Sigmoid colon (tissue), 7 donors: ENCODE data around the gene RTBDN. TPM values are rescaled to one million over a fixed set of nuclear protein-coding genes. Genes with fewer than 3 reads are reported as not detected.

Experiments used
- DNase-seq: peaks from one replicate; pipeline ENCODE4 v3.0.0-alpha.2; 2019
- H3K27ac ChIP-seq, 4 donors: fragments of 200-600 bp; sonication (generic); one replicate each; pipeline ENCODE4 v1.5.1; 2016 to 2019; ENCODE audit warnings: mild to moderate bottlenecking in 1 of 4
- H3K27me3 ChIP-seq, 3 donors: fragments of 200-600 bp; sonication (generic); one replicate each; pipeline ENCODE4 v1.5.1; 2019; ENCODE audit warnings: mild to moderate bottlenecking in 1 of 3
- H3K36me3 ChIP-seq, 4 donors: fragments of 200-600 bp; sonication (generic); one replicate each; pipeline ENCODE4 v1.5.1; 2016 to 2019
- H3K4me1 ChIP-seq, 4 donors: fragments of 200-600 bp; sonication (generic); one replicate each; pipeline ENCODE4 v1.5.1; 2017 to 2019
- H3K4me3 ChIP-seq, 4 donors: fragments of 200-600 bp; sonication (generic); one replicate each; pipeline ENCODE4 v1.5.1; 2017 to 2019; ENCODE audit warnings: mild to moderate bottlenecking in 2 of 4, moderate library complexity in 1 of 4
- H3K9me3 ChIP-seq, 4 donors: fragments of 200-600 bp in 3 of 4; sonication (generic) in 3 of 4; one replicate each; pipeline versions ENCODE4 v1.5.1 to v1.6.1; 2013 to 2019
- EP300 ChIP-seq, 4 donors: sonication (generic); formaldehyde crosslinking; IDR thresholded peaks; one replicate each; pipeline ENCODE4 v1.6.1; 2017; ENCODE audit warnings: antibody characterized with exemption in 4 of 4
- POLR2A ChIP-seq, 2 donors: fragments of 450-650 bp; IDR thresholded peaks; one replicate each; pipeline ENCODE4 v1.6.1; 2016; ENCODE audit warnings: antibody characterized with exemption in 2 of 2, mild to moderate bottlenecking in 2 of 2, moderate library complexity in 2 of 2
- POLR2AphosphoS5 ChIP-seq, 4 donors: sonication (generic); formaldehyde crosslinking; IDR thresholded peaks; one replicate each; pipeline ENCODE4 v1.6.1; 2017; ENCODE audit warnings: antibody characterized with exemption in 4 of 4
- WGBS, 2 donors: extraction: QIAGEN DNeasy Blood & Tissue Kit; methylation state at CpG; one replicate each; pipeline ENCODE4 v1.1.7; 2013; 5-methylcytosine and 5-hydroxymethylcytosine counted together
- intact Hi-C: fragments of 100-400 bp; cut with DNase I; formaldehyde crosslinking; loops from one replicate; pipeline ENCODE4 v1.15.1; 2023
- polyA plus RNA-seq, 3 donors: library from polyadenylated mRNA; stranded (reverse); fragments of 200-250 nt; gene quantifications; one replicate each; pipeline ENCODE4 v1.2.3, GENCODE V29; 2013
- total RNA-seq, 4 donors: library from RNA; depleted of rRNA; stranded (reverse); fragments of >200 nt; gene quantifications; one replicate each; pipeline ENCODE4 v1.1.0, GENCODE V29; 2016
- TF ChIP-seq, protein P1 (sequence below), 4 experiments: fragments of 450-650 bp in 3 of 4; fragments of 200-600 bp in 1 of 4; IDR thresholded peaks; one replicate each; pipeline ENCODE4 v1.5.1; 2016 to 2019; ENCODE audit warnings: antibody characterized with exemption in 4 of 4, mild to moderate bottlenecking in 3 of 4, moderate library complexity in 2 of 4
- donor health status: healthy with polysubstance abuse.
- donor health status: Bipolar disorder and iron deficiency.
- donor health status: healthy.

The RTBDN gene
- total and polyA plus RNA-seq, 7 donors = 0.82 to 1.8 (median 0.83) TPM; not detected in 4

GRCh38 chr19:12843999-12844732 lies 9.8 kb upstream of the RTBDN start:
- H3K9me3 ChIP-seq = no peaks in the 10 kb centered on the region
- peaks cover 0 to 24% (median 16%) of the 10 kb centered on the region in 4 donors for H3K4me1 ChIP-seq
- intact Hi-C loops = no loop called here
- 67 to 83% methylated on average over 3 of the region's 3 CpGs for WGBS, 2 donors
- no peak overlapping the region for H3K4me3 ChIP-seq
- no peaks in the 10 kb centered on the region for H3K36me3 ChIP-seq
- peaks cover 29 to 68% (median 48%) of the 10 kb centered on the region in 3 donors for H3K27me3 ChIP-seq
- no peak overlapping the region for H3K27ac ChIP-seq
- no peak for DNase-seq
- TF ChIP-seq POLR2A (IDR thresholded peaks at IDR 0.05) = no peak
- TF ChIP-seq POLR2AphosphoS5 (IDR thresholded peaks at IDR 0.05) = no peak
- TF ChIP-seq, protein P1, sequence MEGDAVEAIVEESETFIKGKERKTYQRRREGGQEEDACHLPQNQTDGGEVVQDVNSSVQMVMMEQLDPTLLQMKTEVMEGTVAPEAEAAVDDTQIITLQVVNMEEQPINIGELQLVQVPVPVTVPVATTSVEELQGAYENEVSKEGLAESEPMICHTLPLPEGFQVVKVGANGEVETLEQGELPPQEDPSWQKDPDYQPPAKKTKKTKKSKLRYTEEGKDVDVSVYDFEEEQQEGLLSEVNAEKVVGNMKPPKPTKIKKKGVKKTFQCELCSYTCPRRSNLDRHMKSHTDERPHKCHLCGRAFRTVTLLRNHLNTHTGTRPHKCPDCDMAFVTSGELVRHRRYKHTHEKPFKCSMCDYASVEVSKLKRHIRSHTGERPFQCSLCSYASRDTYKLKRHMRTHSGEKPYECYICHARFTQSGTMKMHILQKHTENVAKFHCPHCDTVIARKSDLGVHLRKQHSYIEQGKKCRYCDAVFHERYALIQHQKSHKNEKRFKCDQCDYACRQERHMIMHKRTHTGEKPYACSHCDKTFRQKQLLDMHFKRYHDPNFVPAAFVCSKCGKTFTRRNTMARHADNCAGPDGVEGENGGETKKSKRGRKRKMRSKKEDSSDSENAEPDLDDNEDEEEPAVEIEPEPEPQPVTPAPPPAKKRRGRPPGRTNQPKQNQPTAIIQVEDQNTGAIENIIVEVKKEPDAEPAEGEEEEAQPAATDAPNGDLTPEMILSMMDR (IDR thresholded peaks at IDR 0.05) = no peak
- no peak for TF ChIP-seq EP300 (IDR thresholded peaks at IDR 0.05)

GRCh38 chr19:12843328-12843727 lies 8.9 kb upstream of the RTBDN start:
- Histone ChIP-seq H3K36me3 (no peaks in the 10 kb centered on the region), H3K4me3 (no peak overlapping the region), H3K4me1 (peaks cover 0 to 31% (median 23%) of the 10 kb centered on the region in 4 donors), H3K9me3 (no peaks in the 10 kb centered on the region), H3K27me3 (peaks cover 38 to 76% (median 57%) of the 10 kb centered on the region in 3 donors), H3K27ac (no peak overlapping the region)
- DNase-seq = no peak
- intact Hi-C loops = no loop called here
- TF ChIP-seq, protein P1 (IDR thresholded peaks at IDR 0.05) = no peak
- TF ChIP-seq POLR2A (IDR thresholded peaks at IDR 0.05) = no peak
- no peak for TF ChIP-seq EP300 (IDR thresholded peaks at IDR 0.05)
- no peak for TF ChIP-seq POLR2AphosphoS5 (IDR thresholded peaks at IDR 0.05)
- 80 to 89% methylated on average over 11 of the region's 11 CpGs for whole genome bisulfite sequencing, 2 donors

DNA sequence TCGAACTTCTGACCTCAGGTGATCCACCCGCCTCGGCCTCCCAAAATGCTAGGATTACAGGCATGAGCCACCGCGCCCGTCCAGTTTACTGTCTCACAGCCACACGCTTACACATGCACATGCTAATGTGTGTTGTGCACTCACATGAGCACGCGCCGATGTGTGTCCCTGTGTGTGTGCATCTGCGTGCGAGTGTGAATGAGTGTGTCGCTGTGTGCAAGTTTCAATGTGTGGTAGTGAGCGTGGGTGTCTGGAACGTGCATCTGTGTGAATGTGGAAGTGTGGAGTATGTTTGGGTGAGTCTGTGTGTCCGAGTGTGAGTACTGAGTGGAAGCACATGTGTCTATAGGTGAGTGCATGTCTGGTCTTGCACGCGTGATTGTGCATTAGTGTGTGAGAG lies 8.1 kb upstream of the RTBDN start:
- H3K27ac ChIP-seq = no peak overlapping the region
- no peaks in the 10 kb centered on the region for H3K9me3 ChIP-seq
- peaks cover 0 to 28% (median 22%) of the 10 kb centered on the region in 4 donors for H3K4me1 ChIP-seq
- no peak for TF ChIP-seq POLR2AphosphoS5 (IDR thresholded peaks at IDR 0.05)
- TF ChIP-seq POLR2A (IDR thresholded peaks at IDR 0.05) = no peak
- TF ChIP-seq EP300 (IDR thresholded peaks at IDR 0.05) = no peak
- TF ChIP-seq, protein P1 (IDR thresholded peaks at IDR 0.05) = no peak
- peaks cover 46 to 85% (median 65%) of the 10 kb centered on the region in 3 donors for H3K27me3 ChIP-seq
- no peak overlapping the region for H3K4me3 ChIP-seq
- intact Hi-C loops = no loop called here
- H3K36me3 ChIP-seq = no peaks in the 10 kb centered on the region
- DNase-seq = no peak
- WGBS, 2 donors = 88 to 94% methylated on average over 18 of the region's 18 CpGs

- intact Hi-C loops = no loop called here
- no peak overlapping the region for H3K27ac ChIP-seq
- no peaks in the 10 kb centered on the region for H3K9me3 ChIP-seq
- peaks cover 53 to 87% (median 75%) of the 10 kb centered on the region in 3 donors for H3K27me3 ChIP-seq
- TF ChIP-seq POLR2A (IDR thresholded peaks at IDR 0.05) = no peak
- peaks cover 0 to 23% (median 17%) of the 10 kb centered on the region in 4 donors for H3K4me1 ChIP-seq
- 3 to 8% methylated on average over 29 of the region's 29 CpGs for WGBS, 2 donors
- no peak for DNase-seq
- H3K4me3 ChIP-seq = peak overlapping the region in 1 of 4 donors; percentile 15
- H3K36me3 ChIP-seq = no peaks in the 10 kb centered on the region
Observed at GRCh38 chr19:12841094-12841493, 6.7 kb upstream of the RTBDN start.

DNA sequence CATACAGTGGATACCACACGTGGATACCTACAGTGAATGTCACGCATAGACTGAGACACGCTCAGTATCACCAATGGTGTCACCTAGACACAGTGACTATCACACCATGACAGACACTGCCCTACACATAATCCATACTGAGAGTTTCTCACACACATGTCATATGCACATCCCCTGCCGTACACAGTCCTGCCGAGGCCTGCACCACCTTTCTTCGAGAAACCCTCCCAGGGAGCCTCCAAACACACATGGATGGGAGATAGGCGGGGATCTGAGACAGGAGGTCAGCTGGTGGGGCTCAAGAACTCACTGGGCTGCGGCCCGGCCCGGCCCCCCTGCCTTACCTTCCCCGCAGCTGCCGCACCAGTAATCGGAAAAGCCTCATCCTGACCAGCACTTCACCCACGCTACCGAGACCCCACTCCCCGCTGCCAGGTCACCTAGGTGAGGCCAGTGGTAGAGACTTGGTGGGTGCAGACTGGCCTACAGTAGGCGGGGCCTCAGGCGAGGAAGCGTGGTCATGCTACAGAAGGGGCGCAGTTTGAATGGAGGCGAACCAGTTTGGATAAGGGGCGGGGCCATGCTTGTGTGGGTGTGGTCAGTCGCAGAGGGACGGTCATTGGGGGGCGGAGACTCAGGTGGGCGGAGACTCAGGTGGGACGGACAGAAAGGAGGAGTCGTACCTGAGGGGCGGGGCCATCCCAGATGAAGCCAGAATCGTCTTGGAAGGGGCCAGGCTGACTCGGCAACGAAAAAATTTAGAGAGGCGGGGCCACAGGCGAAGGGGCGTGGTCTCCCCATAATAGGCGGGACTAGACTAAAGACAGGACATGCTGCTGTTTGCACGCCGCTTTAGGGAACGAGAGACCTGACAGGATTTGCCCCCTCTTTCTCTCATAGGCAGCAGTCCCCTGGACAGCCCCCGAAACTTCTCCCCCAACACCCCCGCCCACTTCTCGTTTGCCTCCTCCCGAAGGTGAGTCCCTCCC lies 6.0 kb upstream of the RTBDN start:
- H3K9me3 ChIP-seq = no peaks in the 10 kb centered on the region
- WGBS, 2 donors = 20 to 25% methylated on average over 43 of the region's 43 CpGs
- TF ChIP-seq, protein P1 (IDR thresholded peaks at IDR 0.05) = no peak
- TF ChIP-seq POLR2AphosphoS5 (IDR thresholded peaks at IDR 0.05) (no peak), EP300 (IDR thresholded peaks at IDR 0.05) (no peak), POLR2A (IDR thresholded peaks at IDR 0.05) (no peak)
- H3K4me1 ChIP-seq = peaks cover 0 to 23% (median 17%) of the 10 kb centered on the region in 4 donors
- intact Hi-C loops = no loop called here
- H3K36me3 ChIP-seq = no peaks in the 10 kb centered on the region
- DNase-seq = no peak
- H3K4me3 ChIP-seq = peak overlapping the region in 1 of 4 donors; percentile 15
- no peak overlapping the region for H3K27ac ChIP-seq
- peaks cover 60 to 93% (median 81%) of the 10 kb centered on the region in 3 donors for H3K27me3 ChIP-seq
